Neural cell (in vitro differentiated cells): ENCODE results near the gene PDZD4.

Experiments used
- CTCF ChIP-seq: fragments of 450-650 bp; IDR thresholded peaks from 2 replicates; pipeline ENCODE4 v1.5.1; 2014; ENCODE audit warnings: antibody characterized with exemption, mild to moderate bottlenecking, moderate library complexity; ENCODE audit not compliant: poor library complexity, severe bottlenecking
- EP300 ChIP-seq: fragments of 450-650 bp; conservative IDR thresholded peaks from 2 replicates; pipeline ENCODE4 v1.6.1; 2014; ENCODE audit warnings: antibody characterized with exemption, mild to moderate bottlenecking, moderate library complexity; ENCODE audit not compliant: poor library complexity, severe bottlenecking
- EZH2 ChIP-seq: fragments of 200-600, 300-800 bp; shearing (Covaris generic), sonication (generic); IDR thresholded peaks from 2 replicates; pipeline ENCODE4 v1.6.1; 2014; ENCODE audit warnings: antibody characterized with exemption, low read length, borderline replicate concordance, mild to moderate bottlenecking; ENCODE audit not compliant: insufficient read depth, poor library complexity, severe bottlenecking
- RAD21 ChIP-seq: fragments of 450-650 bp; conservative IDR thresholded peaks from 2 replicates; pipeline ENCODE4 v1.6.1; 2014; ENCODE audit warnings: antibody characterized with exemption, mild to moderate bottlenecking, moderate library complexity
- REST ChIP-seq: IDR thresholded peaks from 2 replicates; pipeline ENCODE4 v1.6.1; 2012; ENCODE audit warnings: borderline replicate concordance
- TAF1 ChIP-seq: IDR thresholded peaks from 2 replicates; pipeline ENCODE4 v1.6.1; 2012; ENCODE audit warnings: low read depth

GRCh38 chrX:153755136-153755535 lies 75.2 kb downstream of the PDZD4 start:
- TF ChIP-seq EZH2 (no peak), TAF1 (no peak), CTCF (no peak), RAD21 (no peak), EP300 (no peak), REST (no peak)
